IgD-negative memory B cell (primary cell): ENCODE data around the gene SHTN1. TPM values are rescaled to one million over a fixed set of nuclear protein-coding genes. Genes with fewer than 3 reads are reported as not detected.

Source experiments
- H3K27ac Mint-ChIP-seq, 3 donors: one replicate each; pipeline ENCODE4 v1.8.0; 2020 to 2022; ENCODE audit warnings: mild to moderate bottlenecking in 3 of 3, mixed read lengths in 3 of 3, moderate library complexity in 1 of 3
- H3K27me3 Mint-ChIP-seq: one replicate; pipeline ENCODE4 v1.8.0; 2021; ENCODE audit warnings: mixed read lengths
- H3K36me3 Mint-ChIP-seq: one replicate; pipeline ENCODE4 v1.8.0; 2020; ENCODE audit warnings: mild to moderate bottlenecking, mixed read lengths
- H3K4me1 Mint-ChIP-seq, 3 donors: one replicate each; pipeline ENCODE4 v1.8.0; 2020 to 2022; ENCODE audit warnings: mixed read lengths in 3 of 3, mild to moderate bottlenecking in 1 of 3
- H3K4me3 Mint-ChIP-seq, 4 donors: one replicate each; pipeline ENCODE4 v1.8.0; 2020 to 2022; ENCODE audit warnings: mild to moderate bottlenecking in 4 of 4, mixed read lengths in 4 of 4, moderate library complexity in 3 of 4
- H3K9me3 Mint-ChIP-seq, 3 donors: one replicate each; pipeline ENCODE4 v1.8.0; 2020 to 2021; ENCODE audit warnings: mixed read lengths in 3 of 3, mild to moderate bottlenecking in 1 of 3
- polyA plus RNA-seq: library from polyadenylated mRNA; unstranded; fragments of 300-500 nt; fragmentation: Illumina TruSeq; gene quantifications from one replicate; pipeline ENCODE4 v1.2.3, GENCODE V29; 2021

The SHTN1 gene
- polyA plus RNA-seq, 1 donor from 2014 or later: 0.04 TPM

DNA sequence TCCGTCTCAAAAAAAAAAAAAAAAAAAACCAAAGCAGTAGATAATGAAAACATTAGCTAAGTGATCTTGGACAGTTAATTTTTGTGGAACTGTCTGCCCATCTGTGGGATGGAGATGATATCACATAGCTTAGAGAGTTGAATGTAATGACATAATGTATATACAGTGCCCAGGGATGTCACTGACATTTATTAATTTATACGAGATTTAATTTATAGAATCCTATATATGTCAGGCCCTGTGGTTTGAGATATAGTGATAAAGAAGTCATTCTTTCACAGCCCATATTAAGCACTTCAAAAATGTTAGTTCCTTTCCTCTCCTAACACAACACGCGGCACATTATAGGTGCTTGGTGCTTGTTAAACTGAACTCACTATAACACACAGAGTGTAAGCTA lies 151.7 kb downstream of the SHTN1 start:
- Mint-ChIP-seq H3K4me1 (peaks cover 0 to 11% (median 4%) of the 10 kb centered on the region in 3 donors), H3K4me3 (no peak overlapping the region), H3K27ac (no peak overlapping the region), H3K9me3 (peaks cover 3 to 14% (median 6%) of the 10 kb centered on the region in 3 donors), H3K36me3 (no peaks in the 10 kb centered on the region), H3K27me3 (peaks cover 5% of the 10 kb centered on the region)

DNA sequence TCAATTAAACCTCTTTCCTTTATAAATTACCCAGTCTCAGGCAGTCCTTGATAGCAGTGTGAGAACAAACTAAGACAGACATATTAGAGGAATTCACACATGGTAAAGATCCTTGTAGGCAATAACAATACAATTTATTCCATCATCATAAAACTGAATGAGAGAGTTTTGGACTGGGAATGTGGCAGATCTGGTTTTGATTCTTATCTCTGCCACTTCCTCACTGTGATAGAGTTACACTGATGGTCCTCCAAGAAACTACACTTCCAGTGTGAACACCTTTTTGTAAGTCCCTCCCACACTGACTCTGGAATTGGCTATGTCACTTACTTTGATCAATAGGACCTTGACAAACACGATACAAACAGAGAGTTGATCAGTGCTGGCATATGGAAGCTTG lies 152.7 kb downstream of the SHTN1 start:
- Mint-ChIP-seq H3K27me3 (peaks cover 5% of the 10 kb centered on the region), H3K36me3 (no peaks in the 10 kb centered on the region), H3K4me3 (peak overlapping the region in 1 of 4 donors; percentile 35), H3K9me3 (peaks cover 0 to 6% (median 0%) of the 10 kb centered on the region in 3 donors), H3K4me1 (peaks cover 0 to 21% (median 10%) of the 10 kb centered on the region in 3 donors), H3K27ac (no peak overlapping the region)

DNA sequence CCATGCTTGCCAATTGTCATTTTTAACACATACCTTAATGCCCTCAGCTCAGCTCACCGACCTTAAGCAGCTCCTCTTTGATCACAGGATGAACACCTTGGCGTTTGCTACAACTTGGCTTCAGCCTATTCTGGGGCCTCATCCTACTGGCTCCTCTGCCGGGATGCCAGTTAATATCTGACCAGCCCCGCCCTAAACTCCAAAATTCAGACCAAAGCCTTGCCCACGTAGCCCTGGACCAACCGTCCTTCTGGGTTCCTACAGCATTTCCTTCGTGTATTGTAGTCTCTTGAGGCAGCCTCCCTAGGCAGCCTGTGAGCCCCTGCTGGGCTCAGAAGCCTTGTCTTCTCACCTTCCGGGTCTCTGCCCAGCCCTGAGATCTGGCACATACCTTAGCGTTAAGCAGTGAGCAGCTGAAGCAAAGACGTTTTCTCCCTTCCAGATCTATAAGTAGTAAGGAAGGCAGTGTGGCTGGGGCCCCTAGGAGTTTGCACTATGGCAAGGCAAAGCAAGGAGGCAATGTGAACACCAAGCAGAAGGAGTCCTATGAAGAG lies 154.9 kb downstream of the SHTN1 start:
- peak overlapping the region; percentile 65 to 99 (median 98) for H3K27ac Mint-ChIP-seq
- H3K4me1 Mint-ChIP-seq: peaks cover 0 to 38% (median 14%) of the 10 kb centered on the region in 3 donors
- H3K4me3 Mint-ChIP-seq: peak overlapping the region; percentile 70 to 93 (median 90)
- H3K9me3 Mint-ChIP-seq: no peaks in the 10 kb centered on the region
- H3K27me3 Mint-ChIP-seq: peaks cover 5% of the 10 kb centered on the region
- H3K36me3 Mint-ChIP-seq: no peaks in the 10 kb centered on the region

DNA sequence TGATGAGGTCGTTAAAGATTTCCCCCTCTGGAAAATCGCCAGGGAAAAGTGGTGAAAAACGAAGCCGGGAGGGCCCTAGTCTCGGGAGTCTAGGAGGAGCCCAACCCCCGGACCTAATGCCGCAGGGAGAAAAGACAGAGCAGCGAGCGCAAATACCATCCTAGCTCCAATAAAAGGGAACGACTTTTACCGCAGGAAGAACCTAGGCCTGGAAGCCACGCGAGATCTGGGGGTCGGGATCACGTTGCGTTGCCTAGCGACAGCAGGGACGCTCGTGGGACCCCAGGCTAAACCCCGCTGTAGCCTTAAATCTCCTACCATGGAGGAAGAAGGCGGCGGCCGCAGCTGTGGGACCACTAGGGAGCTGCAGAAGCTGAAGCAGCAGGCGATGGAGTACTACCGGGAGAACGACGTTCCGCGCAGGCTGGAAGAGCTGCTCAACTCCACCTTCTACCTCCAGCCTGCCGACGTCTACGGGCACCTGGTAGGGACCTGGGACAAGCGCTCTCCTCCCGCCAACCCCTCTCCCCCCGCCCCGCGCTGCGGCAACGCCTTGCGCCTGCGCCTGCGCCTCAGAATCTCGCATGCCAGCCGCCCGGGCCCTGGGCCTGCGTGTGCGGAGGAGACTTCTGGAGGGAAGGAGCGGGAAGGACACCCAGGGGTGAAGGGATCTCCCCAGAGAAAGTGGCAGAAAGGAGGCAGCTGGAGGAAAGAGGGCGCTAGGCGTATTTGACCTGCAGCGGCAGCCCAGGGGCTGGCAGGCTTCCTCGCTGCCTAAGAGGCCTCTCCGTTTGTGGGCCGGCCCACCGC lies 155.5 kb downstream of the SHTN1 start, which contains the start of gene ENO4:
Gene ENO4, plus strand, starts transcription at position 252 of the 810 bp plus-strand sequence. Its CDS starts 68 bp downstream, at position 320.
- Mint-ChIP-seq H3K27me3 (peaks cover 5% of the 10 kb centered on the region), H3K27ac (peak within 1 kb of the TSS; percentile 65 to 99 (median 98)), H3K9me3 (no peaks in the 10 kb centered on the region), H3K4me1 (peaks cover 0 to 40% (median 14%) of the 10 kb centered on the region in 3 donors), H3K4me3 (peak within 1 kb of the TSS; percentile 70 to 93 (median 90)), H3K36me3 (no peaks in the 10 kb centered on the region)

DNA sequence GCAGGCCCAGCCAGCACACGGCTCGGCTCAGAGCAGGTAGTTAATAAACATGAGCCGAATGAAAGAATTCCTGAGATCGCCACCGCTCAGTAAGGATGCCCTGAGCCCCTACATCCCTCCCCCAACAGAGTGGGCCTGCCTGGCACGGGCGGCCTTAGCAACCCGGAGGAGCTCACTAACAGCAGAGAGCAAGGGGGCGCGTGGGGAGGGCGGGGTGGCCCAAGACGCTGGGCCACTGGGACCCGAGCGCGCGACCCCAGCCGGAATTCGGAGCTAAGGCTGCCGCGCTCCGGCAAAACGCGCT lies 156.1 kb downstream of the SHTN1 start:
- H3K27ac Mint-ChIP-seq: peak overlapping the region; percentile 65 to 99 (median 98)
- H3K27me3 Mint-ChIP-seq: peaks cover 5% of the 10 kb centered on the region
- peaks cover 0 to 41% (median 14%) of the 10 kb centered on the region in 3 donors for H3K4me1 Mint-ChIP-seq
- peak overlapping the region; percentile 70 to 93 (median 90) for H3K4me3 Mint-ChIP-seq
- no peaks in the 10 kb centered on the region for H3K9me3 Mint-ChIP-seq
- H3K36me3 Mint-ChIP-seq: no peaks in the 10 kb centered on the region

DNA sequence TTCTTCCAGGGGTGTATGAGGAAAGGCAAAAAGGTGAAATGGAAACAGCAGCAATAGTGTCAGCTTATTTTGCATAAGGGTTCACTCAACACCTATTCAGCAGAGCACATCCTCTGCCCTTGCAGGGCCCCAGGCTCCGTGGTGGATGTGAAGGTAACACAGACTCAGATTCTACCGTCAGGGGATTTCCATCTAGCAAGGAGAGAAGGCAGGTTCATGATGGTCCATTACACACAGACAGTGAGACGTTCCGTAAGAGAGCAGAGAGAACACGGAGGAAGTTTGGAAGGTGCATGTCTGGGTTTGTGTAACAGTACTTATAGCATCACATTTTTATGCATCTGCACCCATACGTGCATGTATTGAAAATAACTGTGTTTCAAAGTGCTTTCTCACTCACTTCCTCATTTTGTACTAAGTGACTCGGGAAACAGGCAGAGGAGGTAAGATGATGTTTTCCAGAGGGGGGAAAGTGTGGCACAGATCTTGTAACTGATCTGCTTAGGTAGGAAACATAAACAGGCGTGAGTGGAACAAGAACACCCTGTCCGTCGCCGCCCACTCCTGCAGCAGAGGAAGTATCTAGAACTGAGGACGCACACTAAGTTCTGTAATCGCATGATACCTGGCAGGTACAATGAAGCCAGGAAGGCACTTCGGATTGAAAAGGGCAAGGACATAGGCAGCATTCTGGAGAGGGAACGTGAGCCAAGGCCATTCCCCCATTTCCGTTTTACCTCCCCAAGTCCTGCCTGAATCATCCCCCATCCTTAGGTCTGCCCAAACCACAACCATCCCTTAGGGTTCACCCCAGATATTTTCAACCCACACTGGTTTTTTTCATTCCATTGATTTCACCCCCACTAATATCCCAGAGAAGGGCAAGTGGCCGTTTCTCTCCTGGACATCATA lies 156.7 kb downstream of the SHTN1 start:
- Mint-ChIP-seq H3K4me1 (peaks cover 0 to 41% (median 14%) of the 10 kb centered on the region in 3 donors), H3K4me3 (peak overlapping the region; percentile 70 to 93 (median 90)), H3K27ac (peak overlapping the region; percentile 65 to 99 (median 98)), H3K27me3 (peaks cover 5% of the 10 kb centered on the region), H3K9me3 (no peaks in the 10 kb centered on the region), H3K36me3 (no peaks in the 10 kb centered on the region)

DNA sequence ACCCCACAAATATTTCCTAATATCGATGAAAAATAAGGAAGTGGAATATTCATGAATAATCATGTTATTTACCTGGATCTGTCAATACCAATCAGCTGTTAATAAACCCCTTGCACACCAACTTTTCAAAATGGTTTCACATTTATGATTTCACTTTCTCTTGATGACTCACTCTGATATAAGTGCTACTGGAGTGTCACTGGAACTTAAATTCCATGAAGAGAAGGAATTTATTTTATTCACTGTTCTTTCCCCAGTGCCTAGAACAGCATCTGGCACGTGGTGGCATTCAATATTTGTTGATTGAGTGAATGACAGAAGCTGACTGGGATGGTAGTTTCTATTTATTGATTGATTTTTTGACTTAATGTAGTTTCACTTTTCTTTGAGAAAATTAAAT lies 159.2 kb downstream of the SHTN1 start:
- peaks cover 5% of the 10 kb centered on the region for H3K27me3 Mint-ChIP-seq
- H3K4me3 Mint-ChIP-seq: peak overlapping the region in 3 of 4 donors; percentile 3 to 26 (median 4)
- no peaks in the 10 kb centered on the region for H3K9me3 Mint-ChIP-seq
- H3K27ac Mint-ChIP-seq: peak overlapping the region; percentile 4 to 60 (median 46)
- H3K4me1 Mint-ChIP-seq: peaks cover 3 to 45% (median 13%) of the 10 kb centered on the region in 3 donors
- H3K36me3 Mint-ChIP-seq: no peaks in the 10 kb centered on the region

DNA sequence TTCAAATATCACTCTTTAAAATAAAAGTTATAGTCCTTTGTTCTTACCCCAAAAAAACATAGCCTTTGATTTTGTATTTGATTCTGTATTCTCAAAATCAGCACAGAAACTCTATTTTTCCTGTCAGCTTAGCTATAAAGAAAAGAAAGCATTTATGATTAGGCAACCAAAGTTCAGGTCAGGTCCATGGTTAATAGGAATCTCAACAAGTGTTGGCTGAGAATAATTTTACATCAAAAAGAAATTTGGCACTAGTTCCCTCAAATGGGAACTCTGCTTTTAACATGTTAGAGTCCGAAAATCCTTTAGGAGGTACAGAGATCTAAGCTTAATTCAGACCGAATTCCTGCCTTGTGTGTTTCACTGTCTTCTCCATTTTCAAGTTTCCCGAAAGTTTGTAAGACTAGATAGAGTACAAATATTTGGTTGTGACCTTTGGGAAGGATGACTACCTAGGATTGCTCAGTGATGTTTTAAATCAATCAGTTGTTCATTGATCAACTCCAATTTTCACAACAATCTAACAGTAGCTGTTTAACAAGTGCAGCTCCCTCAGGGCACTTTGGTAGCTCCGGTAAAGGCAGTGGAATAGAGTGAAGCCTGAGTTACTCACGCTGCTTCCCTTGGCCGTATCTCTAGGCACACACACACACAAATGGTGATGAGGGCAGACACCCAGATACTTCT lies 164.5 kb downstream of the SHTN1 start:
- no peaks in the 10 kb centered on the region for H3K27me3 Mint-ChIP-seq
- H3K9me3 Mint-ChIP-seq: no peaks in the 10 kb centered on the region
- H3K4me1 Mint-ChIP-seq: peaks cover 2 to 32% (median 15%) of the 10 kb centered on the region in 3 donors
- no peak overlapping the region for H3K27ac Mint-ChIP-seq
- H3K4me3 Mint-ChIP-seq: no peak overlapping the region
- no peaks in the 10 kb centered on the region for H3K36me3 Mint-ChIP-seq

DNA sequence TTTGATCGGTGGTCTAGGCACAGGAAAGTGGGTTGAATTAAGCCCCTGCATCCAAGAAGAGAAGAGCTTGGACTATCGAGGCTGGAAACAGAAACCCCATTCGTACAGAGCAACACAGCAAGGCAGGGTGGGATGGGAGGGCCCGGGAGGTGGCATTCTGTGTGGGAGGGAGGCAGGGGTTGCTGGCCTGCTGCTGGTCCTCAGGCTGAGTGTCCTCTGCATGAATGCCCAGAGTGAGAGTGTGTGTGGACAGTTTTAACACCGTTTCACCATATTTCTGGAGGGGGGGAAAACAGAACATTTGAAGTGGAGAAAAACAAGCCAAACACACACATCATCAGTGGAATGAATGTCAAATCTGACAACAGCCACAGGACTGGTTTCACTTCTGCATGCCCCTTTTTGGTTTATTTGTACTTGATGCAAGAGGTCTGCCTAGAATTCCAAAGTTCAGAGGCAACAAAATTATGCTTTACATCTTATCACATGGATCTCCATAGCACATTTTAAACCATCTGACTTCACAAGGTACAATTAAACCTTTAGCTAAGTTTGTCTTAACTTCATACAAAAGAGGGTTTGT lies 166.8 kb downstream of the SHTN1 start:
- no peaks in the 10 kb centered on the region for H3K9me3 Mint-ChIP-seq
- H3K4me1 Mint-ChIP-seq: peaks cover 0 to 26% (median 15%) of the 10 kb centered on the region in 3 donors
- H3K36me3 Mint-ChIP-seq: no peaks in the 10 kb centered on the region
- peak overlapping the region in 2 of 3 donors; percentile 42 to 88 for H3K27ac Mint-ChIP-seq
- H3K27me3 Mint-ChIP-seq: no peaks in the 10 kb centered on the region
- H3K4me3 Mint-ChIP-seq: peak overlapping the region in 2 of 4 donors; percentile 68 to 79

DNA sequence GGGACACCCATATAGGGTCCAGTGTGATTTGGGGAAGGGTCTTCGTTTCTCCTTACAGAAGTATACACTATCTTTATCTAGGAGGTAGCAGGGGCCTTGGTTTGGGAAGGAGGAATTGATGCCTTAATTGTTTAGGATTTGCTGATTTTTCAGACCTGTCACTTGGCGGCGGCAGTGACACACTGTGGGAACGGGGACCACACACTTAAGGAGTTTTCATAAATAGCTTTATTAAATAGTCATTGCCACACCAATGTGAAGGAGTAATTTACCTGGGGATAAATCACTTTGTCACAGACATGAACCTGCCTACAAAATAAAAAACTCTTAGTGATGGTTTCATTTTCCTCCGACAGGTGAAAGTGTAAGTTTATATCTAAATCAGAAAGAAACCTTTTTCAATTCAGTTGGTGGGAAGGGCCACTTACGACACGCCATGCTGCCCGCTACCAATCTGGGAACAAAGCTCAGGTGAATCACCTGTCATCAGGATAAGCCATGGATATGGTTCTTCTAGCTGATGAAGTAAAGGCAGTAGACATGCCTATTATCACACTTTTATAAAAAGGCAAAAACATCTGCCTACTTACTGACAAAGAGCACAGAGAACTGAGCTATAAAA lies 168.0 kb downstream of the SHTN1 start:
- Mint-ChIP-seq H3K4me1 (peaks cover 0 to 22% (median 15%) of the 10 kb centered on the region in 3 donors), H3K4me3 (no peak overlapping the region), H3K36me3 (no peaks in the 10 kb centered on the region), H3K9me3 (no peaks in the 10 kb centered on the region), H3K27ac (no peak overlapping the region), H3K27me3 (no peaks in the 10 kb centered on the region)

DNA sequence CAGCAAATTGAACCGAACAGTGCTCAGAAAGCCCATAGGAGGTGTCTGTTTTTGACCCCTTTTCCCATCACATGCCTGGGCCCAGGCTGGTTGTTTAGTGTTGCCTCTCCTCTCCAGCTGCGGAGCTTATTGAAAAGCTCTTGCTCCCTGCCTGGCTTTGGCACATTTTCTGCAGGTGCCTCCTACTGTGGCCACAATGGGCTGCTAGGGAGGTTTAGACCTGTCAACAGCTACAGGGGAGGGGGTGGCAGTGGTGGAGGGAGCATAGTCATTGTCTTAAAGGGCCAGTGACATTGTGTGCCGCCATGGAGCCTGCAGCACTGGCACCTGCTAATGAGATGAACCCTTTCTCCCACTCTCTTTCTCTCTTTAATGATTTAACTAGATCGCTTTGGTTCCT lies 168.9 kb downstream of the SHTN1 start:
- Mint-ChIP-seq H3K9me3 (no peaks in the 10 kb centered on the region), H3K36me3 (no peaks in the 10 kb centered on the region), H3K27ac (no peak overlapping the region), H3K4me3 (no peak overlapping the region), H3K27me3 (no peaks in the 10 kb centered on the region), H3K4me1 (peaks cover 0 to 20% (median 14%) of the 10 kb centered on the region in 3 donors)

DNA sequence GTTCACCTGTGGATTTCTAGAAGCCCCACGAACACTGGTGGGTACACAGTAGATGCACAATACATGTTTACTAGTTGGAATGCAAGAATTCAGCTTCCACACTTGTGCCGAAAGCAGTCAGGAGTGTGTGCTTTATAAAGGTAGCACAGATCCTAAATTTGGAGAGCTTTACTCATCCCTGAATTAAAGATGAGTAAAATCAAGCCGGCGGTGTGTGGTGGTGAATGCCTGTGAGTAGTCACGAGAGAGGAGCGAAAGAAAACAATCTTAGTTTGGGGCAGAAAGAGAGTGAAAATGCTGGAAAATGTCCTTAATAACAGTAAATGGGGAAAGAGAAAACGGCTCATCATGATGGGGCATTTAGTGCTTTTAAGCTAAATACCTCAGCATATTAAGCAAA lies 169.3 kb downstream of the SHTN1 start:
- no peak overlapping the region for H3K27ac Mint-ChIP-seq
- no peaks in the 10 kb centered on the region for H3K27me3 Mint-ChIP-seq
- no peaks in the 10 kb centered on the region for H3K36me3 Mint-ChIP-seq
- no peaks in the 10 kb centered on the region for H3K9me3 Mint-ChIP-seq
- peaks cover 0 to 18% (median 11%) of the 10 kb centered on the region in 3 donors for H3K4me1 Mint-ChIP-seq
- peak overlapping the region in 1 of 4 donors; percentile 1 for H3K4me3 Mint-ChIP-seq

DNA sequence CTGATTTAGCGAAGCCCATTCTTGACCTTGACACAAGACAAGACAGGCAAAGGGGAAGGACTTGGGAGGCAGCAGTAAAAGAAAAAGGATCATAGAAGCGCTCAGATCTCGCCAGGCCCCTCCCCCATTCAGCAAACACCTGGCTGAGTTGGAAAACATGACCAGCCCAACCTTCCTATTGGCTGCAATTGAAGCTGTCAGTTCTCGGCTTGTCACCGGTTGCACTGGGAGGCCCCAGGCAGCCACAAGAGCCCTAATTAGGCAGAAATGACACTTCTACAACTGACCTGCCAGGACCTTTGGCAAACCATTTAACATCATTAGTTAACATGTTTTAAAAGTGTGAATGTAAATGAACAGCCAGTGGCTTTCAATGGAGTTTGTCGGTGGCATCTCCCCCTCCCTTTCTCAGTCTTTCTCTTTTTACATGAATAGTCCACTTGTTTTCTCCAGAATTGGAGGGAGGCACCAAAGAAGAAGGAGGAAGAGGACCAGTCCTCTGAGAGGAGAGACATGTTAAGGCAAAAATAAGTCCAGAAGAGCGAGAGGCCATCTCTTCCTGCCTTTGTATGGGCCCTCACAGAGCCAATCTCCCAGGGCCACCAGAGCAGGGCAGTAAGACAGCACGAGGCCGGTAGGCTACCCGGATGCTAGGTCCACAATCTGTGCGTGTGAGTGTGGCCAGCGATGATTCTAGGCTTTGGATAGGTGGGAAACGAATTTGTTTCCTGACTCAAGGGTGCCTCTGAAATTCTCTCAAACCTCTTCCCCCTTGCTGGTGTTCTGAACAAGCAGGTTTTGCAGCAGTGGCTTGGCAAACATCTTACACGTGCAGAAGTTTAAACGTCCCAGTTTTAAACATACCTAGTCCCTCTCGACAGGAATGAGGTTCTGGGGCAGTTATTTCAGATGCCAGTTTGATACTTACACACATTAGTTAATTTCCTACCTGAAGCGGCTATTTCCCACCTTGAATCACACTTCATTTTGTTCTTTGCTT lies 170.7 kb downstream of the SHTN1 start:
- H3K4me3 Mint-ChIP-seq: no peak overlapping the region
- H3K27ac Mint-ChIP-seq: no peak overlapping the region
- H3K9me3 Mint-ChIP-seq: no peaks in the 10 kb centered on the region
- H3K36me3 Mint-ChIP-seq: no peaks in the 10 kb centered on the region
- H3K4me1 Mint-ChIP-seq: peaks cover 0 to 13% (median 11%) of the 10 kb centered on the region in 3 donors
- H3K27me3 Mint-ChIP-seq: no peaks in the 10 kb centered on the region
